ENCODE results near the gene S100PBP. TPM values are rescaled to one million over a fixed set of nuclear protein-coding genes. Genes with fewer than 3 reads are reported as not detected.

S100PBP gene
- total RNA-seq, 1 donor from 2014 or later, result 26.6 TPM

DNA sequence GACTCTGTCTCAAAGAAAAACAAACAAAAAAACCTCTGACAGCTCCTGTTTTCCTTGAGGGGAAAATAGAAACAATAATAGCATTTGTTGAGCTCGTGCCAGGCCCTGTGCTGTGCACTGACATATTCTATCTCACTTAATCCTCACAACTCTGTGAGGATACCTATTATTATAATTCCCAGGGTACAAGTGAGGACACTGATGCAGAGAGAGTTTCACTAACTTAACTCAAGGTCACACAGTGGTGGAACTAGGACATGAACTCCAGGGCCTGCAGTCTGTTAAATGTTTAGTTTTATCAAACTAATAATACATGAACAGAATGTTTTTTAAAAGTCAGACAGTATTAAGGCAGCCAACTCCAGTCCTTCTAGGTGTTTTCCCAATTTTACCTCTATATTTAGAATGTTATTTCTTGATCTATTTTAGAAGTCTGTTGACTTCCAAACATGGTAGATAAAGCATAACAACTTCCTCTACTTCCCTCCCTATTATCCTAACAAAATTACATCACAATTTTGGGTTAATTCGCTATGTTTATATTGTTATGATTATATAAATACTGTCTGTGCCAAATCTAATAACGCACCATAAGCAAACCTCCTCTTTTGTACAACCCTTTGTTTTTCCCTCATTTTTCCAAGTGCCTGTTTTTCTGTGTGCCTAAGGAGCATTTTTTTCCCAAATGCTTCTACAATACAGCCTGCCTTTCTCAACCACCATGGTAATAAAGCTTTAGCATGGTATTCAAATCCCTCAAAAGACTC, 48.4 kb downstream of the S100PBP start:
- DNase-seq (ENCODE audit: low read depth), result no peak
- no peak for TF ChIP-seq CTCF (conservative IDR thresholded peaks at IDR 0.05; ENCODE audit: low read depth, low read length)
- H3K4me3 ChIP-seq (ENCODE audit: low read depth, low read length), result no peak overlapping the region

GRCh38 chr1:32867151-32867550, 49.7 kb downstream of the S100PBP start:
- no peak for DNase-seq (ENCODE audit: low read depth)
- TF ChIP-seq CTCF (conservative IDR thresholded peaks at IDR 0.05; ENCODE audit: low read depth, low read length), result no peak
- H3K4me3 ChIP-seq (ENCODE audit: low read depth, low read length), result no peak overlapping the region

DNA sequence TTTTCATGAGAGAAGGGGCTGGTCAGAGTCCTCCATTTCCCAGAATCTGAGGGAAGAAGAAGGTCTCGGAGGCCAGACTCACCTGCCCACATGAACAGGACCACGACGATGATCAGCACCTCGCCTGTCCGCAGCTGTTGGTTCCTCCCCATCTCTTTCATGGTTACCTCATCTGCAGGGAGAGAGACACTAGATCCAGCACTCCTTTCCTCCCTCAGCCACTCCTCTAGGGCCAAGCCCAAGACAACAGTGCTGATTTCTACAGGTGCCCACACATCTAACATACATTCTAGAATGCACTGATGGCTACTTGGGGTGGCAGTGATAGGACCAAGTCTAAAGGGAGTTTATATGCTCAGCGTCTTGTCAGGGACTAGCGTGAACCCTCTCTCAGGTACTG, 50.2 kb downstream of the S100PBP start:
- H3K4me3 ChIP-seq (ENCODE audit: low read depth, low read length), result no peak overlapping the region
- TF ChIP-seq CTCF (conservative IDR thresholded peaks at IDR 0.05; ENCODE audit: low read depth, low read length), result no peak
- no peak for DNase-seq (ENCODE audit: low read depth)

DNA sequence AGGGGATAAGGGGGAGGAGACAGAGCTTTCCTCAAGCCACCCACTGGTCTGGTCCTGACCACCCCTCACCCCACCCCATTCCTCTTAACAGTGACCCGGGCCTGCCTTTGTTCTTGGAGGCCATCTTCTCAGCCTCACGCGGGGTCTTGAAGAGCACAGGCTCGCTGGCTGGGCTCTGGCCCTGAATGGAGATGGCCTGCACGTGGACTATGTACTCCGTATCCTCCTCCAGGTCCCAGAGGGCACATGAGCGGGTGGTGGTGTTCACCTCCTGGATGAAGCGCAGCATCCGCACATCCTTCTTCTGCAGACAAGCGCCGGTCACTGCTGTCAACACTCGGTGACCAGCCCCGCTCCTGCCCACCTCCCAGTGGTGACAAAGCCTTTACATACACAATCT, 50.6 kb downstream of the S100PBP start:
- no peak for TF ChIP-seq CTCF (conservative IDR thresholded peaks at IDR 0.05; ENCODE audit: low read depth, low read length)

DNA sequence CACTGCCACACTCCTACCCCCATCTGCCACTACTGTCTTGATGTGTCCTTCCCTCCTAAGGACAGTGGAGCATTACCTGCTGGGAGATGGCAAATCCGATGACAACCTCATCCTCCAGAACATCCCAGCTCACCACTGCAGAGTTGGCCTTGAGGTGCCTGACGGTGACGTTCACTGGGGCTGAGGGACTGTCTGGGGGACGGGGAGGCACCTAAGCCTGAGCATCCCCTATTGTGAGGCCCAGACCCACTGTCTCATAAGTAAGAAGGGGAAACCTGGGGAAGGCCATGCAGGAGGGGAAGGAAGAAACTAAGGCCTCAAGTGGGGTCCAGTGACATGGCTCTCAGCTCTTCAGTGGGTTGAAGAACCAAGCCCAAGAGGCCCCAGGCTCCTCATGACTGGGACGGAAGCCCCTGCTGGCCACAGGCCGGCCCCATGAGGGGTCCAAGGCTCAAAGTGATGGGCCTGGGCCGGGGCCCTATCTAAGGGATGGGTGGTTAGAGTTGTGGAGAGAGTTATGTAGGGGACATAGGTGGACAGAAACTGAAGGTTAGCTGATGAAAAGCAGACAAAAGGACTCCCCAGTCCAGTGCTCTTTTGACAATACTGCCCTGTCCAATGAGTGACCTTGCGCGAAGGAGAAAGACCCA, 51.5 kb downstream of the S100PBP start:
- no peak for DNase-seq (ENCODE audit: low read depth)
- no peak overlapping the region for H3K4me3 ChIP-seq (ENCODE audit: low read depth, low read length)
- TF ChIP-seq CTCF (conservative IDR thresholded peaks at IDR 0.05; ENCODE audit: low read depth, low read length), result no peak

More for the DNA sequence above, 50.6 kb downstream of the S100PBP start:
- DNase-seq (ENCODE audit: low read depth), result no peak
- H3K4me3 ChIP-seq (ENCODE audit: low read depth, low read length), result no peak overlapping the region

DNA sequence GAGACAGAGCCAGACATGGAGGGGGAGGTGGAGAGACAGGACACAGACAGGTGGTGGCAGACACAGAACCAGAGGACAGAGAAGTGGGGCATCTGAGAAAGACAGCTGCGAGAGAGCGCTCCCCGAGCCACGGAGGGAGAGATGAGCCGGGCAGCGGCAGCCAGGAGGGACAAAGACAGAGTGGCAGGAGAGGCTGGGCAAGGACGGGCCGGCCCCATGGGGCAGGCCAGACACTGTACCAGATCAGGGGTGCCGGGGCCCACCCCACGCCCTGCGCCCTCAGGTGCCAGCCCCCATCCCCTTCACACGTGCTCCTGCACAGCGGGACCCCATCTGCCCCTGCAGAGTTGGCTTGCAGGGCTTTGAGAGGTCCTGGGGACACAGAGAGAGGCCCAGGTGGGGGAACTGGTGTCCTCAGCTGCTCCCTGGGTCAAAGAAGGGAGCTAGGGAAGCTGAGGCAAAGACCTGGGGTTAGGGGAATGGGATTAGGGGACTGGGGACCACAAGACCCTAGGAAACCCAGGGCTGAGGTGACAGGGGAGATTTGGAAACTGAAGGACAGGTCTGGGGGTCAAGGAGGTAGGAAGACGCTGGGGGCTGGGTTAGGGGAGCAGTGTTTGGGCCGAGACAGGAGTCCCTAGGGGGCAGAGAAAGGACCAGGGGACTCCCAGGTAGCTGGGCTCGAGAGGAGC, 52.6 kb downstream of the S100PBP start:
- no peak for TF ChIP-seq CTCF (conservative IDR thresholded peaks at IDR 0.05; ENCODE audit: low read depth, low read length)
- no peak overlapping the region for H3K4me3 ChIP-seq (ENCODE audit: low read depth, low read length)
- no peak for DNase-seq (ENCODE audit: low read depth)

Data from epithelial cell of proximal tubule (primary cell).